GM23338 (cell line): ENCODE results near the gene ZNF780B. TPM values are rescaled to one million over a fixed set of nuclear protein-coding genes. Genes with fewer than 3 reads are reported as not detected.

Experiments used
- ATAC-seq: fragments of 200-7000 bp; cut with Tn5 transposase; 3 replicates; pipeline ENCODE4 v1.9.1; 2020
- DNase-seq: peaks from one replicate; pipeline ENCODE4 v3.0.0-alpha.2; 2015; ENCODE audit warnings: low spot score
- H2AFZ ChIP-seq: fragments of 200-600 bp; sonication (generic); 2 replicates; pipeline ENCODE4 v1.8.0; 2016; ENCODE audit warnings: antibody characterized with exemption, mild to moderate bottlenecking, moderate library complexity
- H3F3A ChIP-seq: fragments of 200-600 bp; sonication (generic); replicated peaks from 2 replicates; pipeline ENCODE4 v1.8.0; 2017; ENCODE audit warnings: antibody characterized with exemption, mixed run types, low read depth
- H3K27ac ChIP-seq: fragments of 200-600 bp; sonication (generic); 2 replicates; pipeline ENCODE4 v1.6.1; 2016; ENCODE audit warnings: low read depth
- H3K27me3 ChIP-seq: fragments of 200-600 bp; sonication (generic); 2 replicates; pipeline ENCODE4 v1.8.0; 2016; ENCODE audit warnings: mild to moderate bottlenecking, mixed run types, moderate library complexity; ENCODE audit not compliant: insufficient read depth
- H3K36me3 ChIP-seq: fragments of 200-600 bp; sonication (generic); 2 replicates; pipeline ENCODE4 v1.8.0; 2016; ENCODE audit warnings: mild to moderate bottlenecking; ENCODE audit not compliant: insufficient read depth
- H3K4me1 ChIP-seq: fragments of 200-600 bp; sonication (generic); 2 replicates; pipeline ENCODE4 v1.8.0; 2016; ENCODE audit warnings: mild to moderate bottlenecking, moderate library complexity; ENCODE audit not compliant: insufficient read depth
- H3K4me2 ChIP-seq: fragments of 200-600 bp; sonication (generic); 2 replicates; pipeline ENCODE4 v1.7.1; 2017; ENCODE audit warnings: mixed run types
- H3K4me3 ChIP-seq: fragments of 200-600 bp; sonication (generic); 2 replicates; pipeline ENCODE4 v1.6.1; 2016; ENCODE audit warnings: mixed run types
- H3K79me2 ChIP-seq: fragments of 200-600 bp; sonication (generic); replicated peaks from 2 replicates; pipeline ENCODE4 v1.8.0; 2017; ENCODE audit warnings: mild to moderate bottlenecking; ENCODE audit not compliant: insufficient read depth
- H3K9me2 ChIP-seq: fragments of 200-600 bp; sonication (generic); 2 replicates; pipeline ENCODE4 v1.8.0; 2017; ENCODE audit not compliant: insufficient read depth
- H4K20me1 ChIP-seq: fragments of 200-600 bp; sonication (generic); replicated peaks from 2 replicates; pipeline ENCODE4 v1.8.0; 2017; ENCODE audit warnings: mild to moderate bottlenecking; ENCODE audit not compliant: insufficient read depth
- H3K27ac Mint-ChIP-seq: 2 replicates; pipeline ENCODE4 v1.8.0; 2020; ENCODE audit warnings: inconsistent platforms, mild to moderate bottlenecking, moderate library complexity, mixed read lengths
- H3K27me3 Mint-ChIP-seq: 3 replicates; pipeline ENCODE4 v1.8.0; 2022; ENCODE audit warnings: low read depth, mild to moderate bottlenecking, moderate library complexity, mixed read lengths, inconsistent platforms; ENCODE audit not compliant: insufficient read depth, poor library complexity
- H3K36me3 Mint-ChIP-seq: 3 replicates; pipeline ENCODE4 v1.8.0; 2021; ENCODE audit warnings: low read depth, mild to moderate bottlenecking, inconsistent platforms, moderate library complexity, mixed read lengths
- H3K4me1 Mint-ChIP-seq: 3 replicates; pipeline ENCODE4 v1.8.0; 2020; ENCODE audit warnings: mild to moderate bottlenecking, inconsistent platforms, mixed read lengths
- H3K4me3 Mint-ChIP-seq: 3 replicates; pipeline ENCODE4 v1.8.0; 2021; ENCODE audit warnings: moderate library complexity, mild to moderate bottlenecking, inconsistent platforms, mixed read lengths
- H3K9me3 Mint-ChIP-seq: 3 replicates; pipeline ENCODE4 v1.8.0; 2020; ENCODE audit warnings: moderate library complexity, mild to moderate bottlenecking, inconsistent platforms, mixed read lengths
- CREB1 ChIP-seq: fragments of 250-450 bp; sonication (Bioruptor Pico); IDR thresholded peaks from 2 replicates; pipeline ENCODE4 v1.5.0; 2020; ENCODE audit warnings: low read depth, mild to moderate bottlenecking, moderate library complexity
- EZH2 ChIP-seq: fragments of 200-600 bp; sonication (generic); IDR thresholded peaks from one replicate; pipeline ENCODE4 v1.8.0; 2017; ENCODE audit warnings: antibody characterized with exemption, mild to moderate bottlenecking, low read depth; ENCODE audit not compliant: unreplicated experiment
- EZH2phosphoT487 ChIP-seq: fragments of 200-600 bp; sonication (generic); IDR thresholded peaks from one replicate; pipeline ENCODE4 v1.8.1; 2018; ENCODE audit warnings: antibody characterized with exemption; ENCODE audit not compliant: unreplicated experiment
- JUNB ChIP-seq: IDR thresholded peaks from one replicate; pipeline ENCODE4 v1.6.1; 2016; ENCODE audit warnings: antibody characterized with exemption; ENCODE audit not compliant: unreplicated experiment
- NANOG ChIP-seq: IDR thresholded peaks from 2 replicates; pipeline ENCODE4 v1.6.1; 2016; ENCODE audit warnings: antibody characterized with exemption, borderline replicate concordance
- POLR2AphosphoS5 ChIP-seq: IDR thresholded peaks from 2 replicates; pipeline ENCODE4 v1.6.1; 2016; ENCODE audit warnings: antibody characterized with exemption, low read depth
- STAT1 ChIP-seq: IDR thresholded peaks from one replicate; pipeline ENCODE4 v1.6.1; 2016; ENCODE audit warnings: antibody characterized with exemption; ENCODE audit not compliant: unreplicated experiment
- ZNF114 ChIP-seq: fragments of 250-450 bp; sonication (Bioruptor Pico); IDR thresholded peaks from 2 replicates; pipeline ENCODE4 v1.5.0; 2020; ENCODE audit warnings: mild to moderate bottlenecking, moderate library complexity
- ZNF331 ChIP-seq: fragments of 250-450 bp; sonication (Bioruptor Pico); IDR thresholded peaks from 2 replicates; pipeline ENCODE4 v1.5.0; 2020; ENCODE audit warnings: low read depth, mild to moderate bottlenecking, moderate library complexity
- polyA plus RNA-seq: library from polyadenylated mRNA; unstranded; fragments of >200 nt; fragmentation: Nextera tagmentation; extraction: Ambion mirVana; gene quantifications from 2 replicates; pipeline ENCODE4 v1.2.1, GENCODE V29; 2016
- total RNA-seq: library from RNA; depleted of rRNA; stranded (reverse); fragments of >200 nt; shearing (Covaris generic); gene quantifications from 2 replicates; pipeline ENCODE4 v1.2.3, GENCODE V29; 2014
- TF ChIP-seq, protein P1 (sequence below): IDR thresholded peaks from one replicate; pipeline ENCODE4 v1.6.1; 2018; ENCODE audit warnings: antibody characterized with exemption; ENCODE audit not compliant: unreplicated experiment
- TF ChIP-seq, protein P2 (sequence below): fragments of 250-450 bp; sonication (Bioruptor Pico); IDR thresholded peaks from 2 replicates; pipeline ENCODE4 v1.5.0; 2020; ENCODE audit warnings: mild to moderate bottlenecking, moderate library complexity

ZNF780B gene
- total and polyA plus RNA-seq, 2 experiments from 2014 or later = 4.9 to 11.0 TPM

DNA sequence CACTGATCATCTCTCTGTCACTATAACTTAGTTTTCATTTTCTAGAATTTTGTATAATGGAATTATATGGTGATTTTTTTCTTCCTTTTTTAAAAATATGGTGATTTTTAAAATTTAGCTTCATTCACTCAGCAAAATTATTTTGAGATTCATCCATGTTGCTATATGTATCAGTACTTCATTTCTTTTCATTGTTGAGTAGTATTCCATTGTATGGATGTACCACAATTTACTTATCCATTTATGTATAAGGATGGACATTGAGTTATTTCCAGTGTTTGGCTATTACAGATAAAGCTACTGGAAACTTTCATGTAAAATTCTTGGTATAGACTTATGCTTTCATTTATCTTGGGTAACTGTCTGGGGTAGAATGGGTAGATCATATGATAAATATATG lies 46.4 kb downstream of the ZNF780B start:
- Histone ChIP-seq H3K4me1 (no peaks in the 10 kb centered on the region), H2AFZ (no peak overlapping the region), H4K20me1 (no peaks in the 10 kb centered on the region), H3K4me3 (no peak overlapping the region), H3K9me2 (no peaks in the 10 kb centered on the region), H3K36me3 (peaks cover 14% of the 10 kb centered on the region), H3K27ac (no peak overlapping the region), H3K79me2 (no peaks in the 10 kb centered on the region), H3F3A (no peaks in the 10 kb centered on the region), H3K27me3 (no peaks in the 10 kb centered on the region), H3K4me2 (no peak overlapping the region)
- peaks cover 53% of the 10 kb centered on the region for H3K9me3 Mint-ChIP-seq
- DNase-seq (no peak), ATAC-seq (no peak)
- H3K4me1 Mint-ChIP-seq = no peaks in the 10 kb centered on the region
- H3K27ac Mint-ChIP-seq = no peak overlapping the region
- H3K36me3 Mint-ChIP-seq = peaks cover 40% of the 10 kb centered on the region
- no peaks in the 10 kb centered on the region for H3K27me3 Mint-ChIP-seq
- no peak for TF ChIP-seq POLR2AphosphoS5
- TF ChIP-seq ZNF114 (CRISPR knock-in tag) = no peak
- no peak for TF ChIP-seq STAT1
- TF ChIP-seq NANOG = no peak
- TF ChIP-seq, protein P1, sequence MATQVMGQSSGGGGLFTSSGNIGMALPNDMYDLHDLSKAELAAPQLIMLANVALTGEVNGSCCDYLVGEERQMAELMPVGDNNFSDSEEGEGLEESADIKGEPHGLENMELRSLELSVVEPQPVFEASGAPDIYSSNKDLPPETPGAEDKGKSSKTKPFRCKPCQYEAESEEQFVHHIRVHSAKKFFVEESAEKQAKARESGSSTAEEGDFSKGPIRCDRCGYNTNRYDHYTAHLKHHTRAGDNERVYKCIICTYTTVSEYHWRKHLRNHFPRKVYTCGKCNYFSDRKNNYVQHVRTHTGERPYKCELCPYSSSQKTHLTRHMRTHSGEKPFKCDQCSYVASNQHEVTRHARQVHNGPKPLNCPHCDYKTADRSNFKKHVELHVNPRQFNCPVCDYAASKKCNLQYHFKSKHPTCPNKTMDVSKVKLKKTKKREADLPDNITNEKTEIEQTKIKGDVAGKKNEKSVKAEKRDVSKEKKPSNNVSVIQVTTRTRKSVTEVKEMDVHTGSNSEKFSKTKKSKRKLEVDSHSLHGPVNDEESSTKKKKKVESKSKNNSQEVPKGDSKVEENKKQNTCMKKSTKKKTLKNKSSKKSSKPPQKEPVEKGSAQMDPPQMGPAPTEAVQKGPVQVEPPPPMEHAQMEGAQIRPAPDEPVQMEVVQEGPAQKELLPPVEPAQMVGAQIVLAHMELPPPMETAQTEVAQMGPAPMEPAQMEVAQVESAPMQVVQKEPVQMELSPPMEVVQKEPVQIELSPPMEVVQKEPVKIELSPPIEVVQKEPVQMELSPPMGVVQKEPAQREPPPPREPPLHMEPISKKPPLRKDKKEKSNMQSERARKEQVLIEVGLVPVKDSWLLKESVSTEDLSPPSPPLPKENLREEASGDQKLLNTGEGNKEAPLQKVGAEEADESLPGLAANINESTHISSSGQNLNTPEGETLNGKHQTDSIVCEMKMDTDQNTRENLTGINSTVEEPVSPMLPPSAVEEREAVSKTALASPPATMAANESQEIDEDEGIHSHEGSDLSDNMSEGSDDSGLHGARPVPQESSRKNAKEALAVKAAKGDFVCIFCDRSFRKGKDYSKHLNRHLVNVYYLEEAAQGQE = no peak
- TF ChIP-seq EZH2phosphoT487 = no peak
- TF ChIP-seq CREB1 = no peak
- TF ChIP-seq EZH2 = no peak
- TF ChIP-seq ZNF331 (CRISPR knock-in tag) = no peak
- no peak for TF ChIP-seq JUNB
- TF ChIP-seq, protein P2, sequence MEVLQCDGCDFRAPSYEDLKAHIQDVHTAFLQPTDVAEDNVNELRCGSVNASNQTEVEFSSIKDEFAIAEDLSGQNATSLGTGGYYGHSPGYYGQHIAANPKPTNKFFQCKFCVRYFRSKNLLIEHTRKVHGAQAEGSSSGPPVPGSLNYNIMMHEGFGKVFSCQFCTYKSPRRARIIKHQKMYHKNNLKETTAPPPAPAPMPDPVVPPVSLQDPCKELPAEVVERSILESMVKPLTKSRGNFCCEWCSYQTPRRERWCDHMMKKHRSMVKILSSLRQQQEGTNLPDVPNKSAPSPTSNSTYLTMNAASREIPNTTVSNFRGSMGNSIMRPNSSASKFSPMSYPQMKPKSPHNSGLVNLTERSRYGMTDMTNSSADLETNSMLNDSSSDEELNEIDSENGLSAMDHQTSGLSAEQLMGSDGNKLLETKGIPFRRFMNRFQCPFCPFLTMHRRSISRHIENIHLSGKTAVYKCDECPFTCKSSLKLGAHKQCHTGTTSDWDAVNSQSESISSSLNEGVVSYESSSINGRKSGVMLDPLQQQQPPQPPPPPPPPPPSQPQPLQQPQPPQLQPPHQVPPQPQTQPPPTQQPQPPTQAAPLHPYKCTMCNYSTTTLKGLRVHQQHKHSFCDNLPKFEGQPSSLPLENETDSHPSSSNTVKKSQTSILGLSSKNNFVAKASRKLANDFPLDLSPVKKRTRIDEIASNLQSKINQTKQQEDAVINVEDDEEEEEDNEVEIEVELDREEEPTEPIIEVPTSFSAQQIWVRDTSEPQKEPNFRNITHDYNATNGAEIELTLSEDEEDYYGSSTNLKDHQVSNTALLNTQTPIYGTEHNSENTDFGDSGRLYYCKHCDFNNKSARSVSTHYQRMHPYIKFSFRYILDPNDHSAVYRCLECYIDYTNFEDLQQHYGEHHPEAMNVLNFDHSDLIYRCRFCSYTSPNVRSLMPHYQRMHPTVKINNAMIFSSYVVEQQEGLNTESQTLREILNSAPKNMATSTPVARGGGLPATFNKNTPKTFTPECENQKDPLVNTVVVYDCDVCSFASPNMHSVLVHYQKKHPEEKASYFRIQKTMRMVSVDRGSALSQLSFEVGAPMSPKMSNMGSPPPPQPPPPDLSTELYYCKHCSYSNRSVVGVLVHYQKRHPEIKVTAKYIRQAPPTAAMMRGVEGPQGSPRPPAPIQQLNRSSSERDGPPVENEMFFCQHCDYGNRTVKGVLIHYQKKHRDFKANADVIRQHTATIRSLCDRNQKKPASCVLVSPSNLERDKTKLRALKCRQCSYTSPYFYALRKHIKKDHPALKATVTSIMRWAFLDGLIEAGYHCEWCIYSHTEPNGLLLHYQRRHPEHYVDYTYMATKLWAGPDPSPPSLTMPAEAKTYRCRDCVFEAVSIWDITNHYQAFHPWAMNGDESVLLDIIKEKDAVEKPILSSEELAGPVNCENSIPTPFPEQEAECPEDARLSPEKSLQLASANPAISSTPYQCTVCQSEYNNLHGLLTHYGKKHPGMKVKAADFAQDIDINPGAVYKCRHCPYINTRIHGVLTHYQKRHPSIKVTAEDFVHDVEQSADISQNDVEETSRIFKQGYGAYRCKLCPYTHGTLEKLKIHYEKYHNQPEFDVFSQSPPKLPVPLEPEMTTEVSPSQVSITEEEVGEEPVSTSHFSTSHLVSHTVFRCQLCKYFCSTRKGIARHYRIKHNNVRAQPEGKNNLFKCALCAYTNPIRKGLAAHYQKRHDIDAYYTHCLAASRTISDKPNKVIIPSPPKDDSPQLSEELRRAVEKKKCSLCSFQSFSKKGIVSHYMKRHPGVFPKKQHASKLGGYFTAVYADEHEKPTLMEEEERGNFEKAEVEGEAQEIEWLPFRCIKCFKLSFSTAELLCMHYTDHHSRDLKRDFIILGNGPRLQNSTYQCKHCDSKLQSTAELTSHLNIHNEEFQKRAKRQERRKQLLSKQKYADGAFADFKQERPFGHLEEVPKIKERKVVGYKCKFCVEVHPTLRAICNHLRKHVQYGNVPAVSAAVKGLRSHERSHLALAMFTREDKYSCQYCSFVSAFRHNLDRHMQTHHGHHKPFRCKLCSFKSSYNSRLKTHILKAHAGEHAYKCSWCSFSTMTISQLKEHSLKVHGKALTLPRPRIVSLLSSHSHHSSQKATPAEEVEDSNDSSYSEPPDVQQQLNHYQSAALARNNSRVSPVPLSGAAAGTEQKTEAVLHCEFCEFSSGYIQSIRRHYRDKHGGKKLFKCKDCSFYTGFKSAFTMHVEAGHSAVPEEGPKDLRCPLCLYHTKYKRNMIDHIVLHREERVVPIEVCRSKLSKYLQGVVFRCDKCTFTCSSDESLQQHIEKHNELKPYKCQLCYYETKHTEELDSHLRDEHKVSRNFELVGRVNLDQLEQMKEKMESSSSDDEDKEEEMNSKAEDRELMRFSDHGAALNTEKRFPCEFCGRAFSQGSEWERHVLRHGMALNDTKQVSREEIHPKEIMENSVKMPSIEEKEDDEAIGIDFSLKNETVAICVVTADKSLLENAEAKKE (CRISPR knock-in tag) = no peak
- H3K4me3 Mint-ChIP-seq = no peak overlapping the region
